ENCODE results near the gene MYH3. TPM values are rescaled to one million over a fixed set of nuclear protein-coding genes. Genes with fewer than 3 reads are reported as not detected.

MYH3 gene
- total RNA-seq, 1 experiment from 2014 or later = 1.6 TPM

GRCh38 chr17:10687499-10687898 is 30.4 kb upstream of the MYH3 start (continued):
- TF ChIP-seq ZNF138 (CRISPR knock-in tag; conservative IDR thresholded peaks at IDR 0.05) = no peak
- TF ChIP-seq NR3C1 (CRISPR knock-in tag; conservative IDR thresholded peaks at IDR 0.05; ENCODE audit: low read depth) = no peak

- H3K27ac Mint-ChIP-seq = no peak overlapping the region
- H3K36me3 Mint-ChIP-seq = peaks cover 75% of the 10 kb centered on the region
- no peak for ATAC-seq
- TF ChIP-seq KAT7 (CRISPR knock-in tag; IDR thresholded peaks at IDR 0.05; ENCODE audit: borderline replicate concordance) = no peak
- no peak for TF ChIP-seq ZNF121 (CRISPR knock-in tag; IDR thresholded peaks at IDR 0.05)
- TF ChIP-seq ZSCAN18 (CRISPR knock-in tag; IDR thresholded peaks at IDR 0.05) = no peak
- TF ChIP-seq ESRRA (CRISPR knock-in tag; IDR thresholded peaks at IDR 0.05; ENCODE audit: borderline replicate concordance) = no peak
- no peaks in the 10 kb centered on the region for H3K27me3 Mint-ChIP-seq (ENCODE audit: low read depth)
- H3K4me3 Mint-ChIP-seq = no peak overlapping the region
- H3K9me3 Mint-ChIP-seq = no peaks in the 10 kb centered on the region
- ChIA-PET POLR2A (no interaction called here), CTCF (interaction anchor here (0.6 to 2.8 kb wide), 15 partner anchors 9 to 161 kb away, joined by 3 to 21 read pairs (median 4); no protein-coding TSS in a partner anchor)
- no peak for DNase-seq (ENCODE audit: low spot score)
- H3K4me1 Mint-ChIP-seq = no peaks in the 10 kb centered on the region
Measured at GRCh38 chr17:10683853-10684252, 26.7 kb upstream of the MYH3 start.

GRCh38 chr17:10681866-10682446 is 24.8 kb upstream of the MYH3 start:
- ChIA-PET CTCF (interaction anchor here (1.7 kb wide), 1 partner anchor 35 kb away, joined by 6 read pairs; no protein-coding TSS in a partner anchor), POLR2A (no interaction called here)
- H3K27ac Mint-ChIP-seq = no peak overlapping the region
- H3K36me3 Mint-ChIP-seq = peaks cover 82% of the 10 kb centered on the region
- ATAC-seq (no peak), DNase-seq (ENCODE audit: low spot score) (no peak)
- no peaks in the 10 kb centered on the region for H3K4me1 Mint-ChIP-seq
- no peaks in the 10 kb centered on the region for H3K9me3 Mint-ChIP-seq
- H3K27me3 Mint-ChIP-seq (ENCODE audit: low read depth) = no peaks in the 10 kb centered on the region
- H3K4me3 Mint-ChIP-seq = no peak overlapping the region
- no peak for TF ChIP-seq CDX4 (CRISPR knock-in tag; IDR thresholded peaks at IDR 0.05; ENCODE audit: borderline replicate concordance)
- TF ChIP-seq ZNF281 (CRISPR knock-in tag; IDR thresholded peaks at IDR 0.05) = no peak
- no peak for TF ChIP-seq ELF4 (CRISPR knock-in tag; IDR thresholded peaks at IDR 0.05; ENCODE audit: low read depth)
- no peak for TF ChIP-seq AR (CRISPR knock-in tag; IDR thresholded peaks at IDR 0.05)
- TF ChIP-seq, protein P1, sequence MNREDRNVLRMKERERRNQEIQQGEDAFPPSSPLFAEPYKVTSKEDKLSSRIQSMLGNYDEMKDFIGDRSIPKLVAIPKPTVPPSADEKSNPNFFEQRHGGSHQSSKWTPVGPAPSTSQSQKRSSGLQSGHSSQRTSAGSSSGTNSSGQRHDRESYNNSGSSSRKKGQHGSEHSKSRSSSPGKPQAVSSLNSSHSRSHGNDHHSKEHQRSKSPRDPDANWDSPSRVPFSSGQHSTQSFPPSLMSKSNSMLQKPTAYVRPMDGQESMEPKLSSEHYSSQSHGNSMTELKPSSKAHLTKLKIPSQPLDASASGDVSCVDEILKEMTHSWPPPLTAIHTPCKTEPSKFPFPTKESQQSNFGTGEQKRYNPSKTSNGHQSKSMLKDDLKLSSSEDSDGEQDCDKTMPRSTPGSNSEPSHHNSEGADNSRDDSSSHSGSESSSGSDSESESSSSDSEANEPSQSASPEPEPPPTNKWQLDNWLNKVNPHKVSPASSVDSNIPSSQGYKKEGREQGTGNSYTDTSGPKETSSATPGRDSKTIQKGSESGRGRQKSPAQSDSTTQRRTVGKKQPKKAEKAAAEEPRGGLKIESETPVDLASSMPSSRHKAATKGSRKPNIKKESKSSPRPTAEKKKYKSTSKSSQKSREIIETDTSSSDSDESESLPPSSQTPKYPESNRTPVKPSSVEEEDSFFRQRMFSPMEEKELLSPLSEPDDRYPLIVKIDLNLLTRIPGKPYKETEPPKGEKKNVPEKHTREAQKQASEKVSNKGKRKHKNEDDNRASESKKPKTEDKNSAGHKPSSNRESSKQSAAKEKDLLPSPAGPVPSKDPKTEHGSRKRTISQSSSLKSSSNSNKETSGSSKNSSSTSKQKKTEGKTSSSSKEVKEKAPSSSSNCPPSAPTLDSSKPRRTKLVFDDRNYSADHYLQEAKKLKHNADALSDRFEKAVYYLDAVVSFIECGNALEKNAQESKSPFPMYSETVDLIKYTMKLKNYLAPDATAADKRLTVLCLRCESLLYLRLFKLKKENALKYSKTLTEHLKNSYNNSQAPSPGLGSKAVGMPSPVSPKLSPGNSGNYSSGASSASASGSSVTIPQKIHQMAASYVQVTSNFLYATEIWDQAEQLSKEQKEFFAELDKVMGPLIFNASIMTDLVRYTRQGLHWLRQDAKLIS (CRISPR knock-in tag; IDR thresholded peaks at IDR 0.05; ENCODE audit: borderline replicate concordance) = no peak
- TF ChIP-seq ZSCAN18 (CRISPR knock-in tag; IDR thresholded peaks at IDR 0.05) = no peak
- TF ChIP-seq SMAD3 (CRISPR knock-in tag; IDR thresholded peaks at IDR 0.05; ENCODE audit: borderline replicate concordance) = no peak

Data from WTC11 (cell line).